DND-41 (cell line): Measurements from ENCODE around the gene BIN2.

Experiments used
- EZH2 ChIP-seq: IDR thresholded peaks from 3 replicates; pipeline ENCODE4 v1.6.1; 2012; ENCODE audit warnings: borderline replicate concordance, low read depth, mild to moderate bottlenecking, moderate library complexity, low read length, inconsistent platforms; ENCODE audit not compliant: severe bottlenecking
- TF ChIP-seq, protein P1 (sequence below): IDR thresholded peaks from 2 replicates; pipeline ENCODE4 v1.5.1; 2012; ENCODE audit warnings: borderline replicate concordance, low read length, moderate library complexity, mild to moderate bottlenecking; ENCODE audit not compliant: poor library complexity, severe bottlenecking; ENCODE audit errors: extremely low read depth

DNA sequence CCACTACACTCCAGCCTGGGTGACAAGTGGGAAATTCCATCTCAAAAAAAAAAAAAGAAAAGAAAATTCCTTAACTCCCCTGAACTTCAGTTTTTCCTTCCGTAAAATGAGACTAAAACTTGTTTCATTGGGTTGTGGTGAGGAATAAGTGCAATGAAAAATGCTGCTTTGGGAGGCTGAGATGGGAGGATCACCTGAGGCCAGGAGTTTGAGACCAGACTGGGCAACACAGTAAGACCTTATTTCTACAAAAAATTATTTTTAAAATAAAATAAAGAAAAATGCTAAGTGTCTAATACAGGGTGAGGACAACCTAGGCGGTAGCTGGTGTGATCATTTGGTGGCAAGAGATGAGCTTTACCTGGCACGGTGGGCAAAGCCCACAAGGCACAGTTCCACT lies 60.6 kb downstream of the BIN2 start:
- TF ChIP-seq, protein P1, sequence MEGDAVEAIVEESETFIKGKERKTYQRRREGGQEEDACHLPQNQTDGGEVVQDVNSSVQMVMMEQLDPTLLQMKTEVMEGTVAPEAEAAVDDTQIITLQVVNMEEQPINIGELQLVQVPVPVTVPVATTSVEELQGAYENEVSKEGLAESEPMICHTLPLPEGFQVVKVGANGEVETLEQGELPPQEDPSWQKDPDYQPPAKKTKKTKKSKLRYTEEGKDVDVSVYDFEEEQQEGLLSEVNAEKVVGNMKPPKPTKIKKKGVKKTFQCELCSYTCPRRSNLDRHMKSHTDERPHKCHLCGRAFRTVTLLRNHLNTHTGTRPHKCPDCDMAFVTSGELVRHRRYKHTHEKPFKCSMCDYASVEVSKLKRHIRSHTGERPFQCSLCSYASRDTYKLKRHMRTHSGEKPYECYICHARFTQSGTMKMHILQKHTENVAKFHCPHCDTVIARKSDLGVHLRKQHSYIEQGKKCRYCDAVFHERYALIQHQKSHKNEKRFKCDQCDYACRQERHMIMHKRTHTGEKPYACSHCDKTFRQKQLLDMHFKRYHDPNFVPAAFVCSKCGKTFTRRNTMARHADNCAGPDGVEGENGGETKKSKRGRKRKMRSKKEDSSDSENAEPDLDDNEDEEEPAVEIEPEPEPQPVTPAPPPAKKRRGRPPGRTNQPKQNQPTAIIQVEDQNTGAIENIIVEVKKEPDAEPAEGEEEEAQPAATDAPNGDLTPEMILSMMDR = no peak
- no peak for TF ChIP-seq EZH2
